GM20000 (cell line): Measurements from ENCODE around the gene HES5.

Experiments used
- DNase-seq: peaks from one replicate; pipeline ENCODE4 v3.0.0; 2012; ENCODE audit warnings: low spot score
- CTCF ChIP-seq: IDR thresholded peaks from 2 replicates; pipeline ENCODE4 v1.5.1; 2012; ENCODE audit warnings: mild to moderate bottlenecking, control low read depth; ENCODE audit errors: extremely low read depth, missing control alignments

The HES5 gene

GRCh38 chr1:2542246-2542915, 12.3 kb upstream of the HES5 start:
- TF ChIP-seq CTCF: no peak

DNA sequence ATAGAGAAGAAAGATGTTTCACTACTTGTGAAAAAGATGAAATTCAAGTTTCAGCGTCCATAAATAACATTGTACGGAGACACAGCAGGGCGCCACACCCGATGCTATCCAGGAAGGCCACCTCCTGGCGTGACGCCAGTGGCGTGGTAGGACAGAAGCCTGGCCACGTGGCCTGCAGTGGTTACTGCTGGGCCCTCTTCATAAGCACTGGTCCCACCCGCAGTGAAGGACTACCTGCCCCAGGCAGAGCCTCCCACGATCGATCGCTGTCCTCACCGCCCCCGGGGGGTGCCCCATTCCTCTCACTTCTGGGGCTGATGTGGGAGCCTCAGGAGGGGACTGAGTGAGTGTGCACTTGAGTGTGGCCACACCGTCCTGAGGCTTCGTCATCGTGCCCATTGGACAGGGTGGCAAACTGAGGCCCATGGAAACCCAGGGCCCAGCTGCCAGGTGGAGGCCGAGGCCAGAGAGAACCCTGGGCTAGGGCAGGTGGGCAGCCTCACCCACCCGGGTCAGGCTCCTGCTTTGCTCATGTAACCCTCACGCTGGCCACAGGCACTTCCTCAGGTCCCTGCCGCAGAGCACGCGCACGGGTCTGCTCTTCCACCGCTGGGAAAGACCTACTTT, 11.7 kb upstream of the HES5 start:
- no peak for DNase-seq
- TF ChIP-seq CTCF: no peak

More at GRCh38 chr1:2542246-2542915, 12.3 kb upstream of the HES5 start:
- DNase-seq: no peak

DNA sequence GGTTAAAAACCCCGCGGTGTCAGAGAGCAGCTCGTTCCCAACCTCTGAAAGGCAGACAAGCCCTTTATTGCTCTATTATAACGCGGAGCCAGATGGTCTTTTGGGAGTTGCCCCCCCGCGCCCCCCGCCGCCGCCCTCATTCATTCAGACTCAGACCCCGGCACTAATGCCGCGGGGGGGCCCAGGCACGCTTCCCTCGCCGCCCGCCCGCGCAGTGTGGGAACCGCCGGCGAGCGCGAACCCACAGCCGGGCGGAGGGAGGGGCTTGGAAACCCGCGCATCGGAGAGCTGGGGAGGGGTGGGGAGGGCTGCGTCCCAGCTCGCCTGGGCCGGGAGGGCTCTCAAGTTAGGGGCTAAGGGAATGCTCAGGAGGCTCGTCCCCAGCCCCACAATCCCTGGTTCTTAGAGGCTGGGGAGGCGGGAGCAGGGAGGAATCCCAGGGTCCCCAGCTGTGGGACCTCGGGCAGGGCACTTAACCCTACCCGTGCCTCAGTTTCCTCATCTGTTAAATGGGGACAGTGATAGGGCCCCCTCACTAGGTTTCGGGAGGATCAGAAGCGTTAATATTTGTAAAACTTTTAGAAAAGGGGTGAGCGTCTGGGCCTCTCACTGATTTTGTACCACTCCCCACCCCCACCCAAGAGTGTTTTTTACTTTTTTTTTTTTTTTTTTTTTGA, 10.9 kb upstream of the HES5 start:
- DNase-seq: no peak
- TF ChIP-seq CTCF: no peak

DNA sequence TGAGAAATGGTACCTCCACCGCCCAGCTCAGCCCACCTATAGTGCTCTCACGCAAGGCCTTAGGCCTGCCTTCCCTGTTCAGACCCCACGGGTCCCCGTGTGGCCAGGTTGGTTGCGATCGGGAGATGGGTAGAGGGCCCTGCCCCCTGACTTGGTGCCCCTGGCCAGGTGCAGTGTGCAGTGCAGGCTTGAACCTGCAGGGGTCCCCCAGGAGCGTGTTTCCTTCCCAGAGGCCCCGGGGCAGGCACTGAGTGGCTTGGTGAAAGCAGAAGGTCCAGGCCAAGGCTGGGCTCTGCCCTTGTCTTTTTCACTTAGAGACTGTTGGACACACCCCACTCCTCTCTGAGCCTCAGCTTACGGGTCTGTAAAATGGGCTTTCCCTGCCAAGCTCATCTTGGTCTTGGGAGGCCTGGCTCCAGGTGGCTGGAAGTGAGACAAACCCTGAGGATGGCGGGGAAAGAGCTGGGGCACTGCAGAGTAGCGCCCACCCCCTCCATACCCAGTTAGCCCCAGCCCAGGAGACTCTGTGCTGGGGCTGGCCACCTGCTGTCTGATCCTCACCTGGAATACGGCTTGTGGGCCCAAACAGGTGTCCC, 9.3 kb upstream of the HES5 start:
- peak; percentile 30 for TF ChIP-seq CTCF
- DNase-seq: no peak

DNA sequence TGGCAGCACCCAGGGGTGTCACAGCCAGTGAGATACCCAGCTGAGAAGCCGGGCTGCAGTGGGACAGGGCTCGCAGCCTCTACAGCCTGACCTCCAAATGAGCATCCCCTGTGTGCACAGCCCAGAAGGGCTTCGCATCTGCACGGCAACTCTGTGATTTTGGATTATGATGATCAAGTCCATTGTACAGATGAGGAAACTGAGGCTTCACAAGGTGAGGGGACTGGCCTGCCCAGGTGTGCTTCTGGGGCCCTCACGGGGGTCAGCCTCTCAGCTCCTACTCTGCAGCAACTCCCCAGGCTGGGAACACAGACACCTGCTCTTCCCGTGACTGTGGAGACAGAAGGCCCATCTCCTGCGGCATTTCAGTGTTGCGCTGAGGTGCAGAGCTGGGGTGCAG, 8.8 kb upstream of the HES5 start:
- no peak for DNase-seq
- TF ChIP-seq CTCF: no peak

DNA sequence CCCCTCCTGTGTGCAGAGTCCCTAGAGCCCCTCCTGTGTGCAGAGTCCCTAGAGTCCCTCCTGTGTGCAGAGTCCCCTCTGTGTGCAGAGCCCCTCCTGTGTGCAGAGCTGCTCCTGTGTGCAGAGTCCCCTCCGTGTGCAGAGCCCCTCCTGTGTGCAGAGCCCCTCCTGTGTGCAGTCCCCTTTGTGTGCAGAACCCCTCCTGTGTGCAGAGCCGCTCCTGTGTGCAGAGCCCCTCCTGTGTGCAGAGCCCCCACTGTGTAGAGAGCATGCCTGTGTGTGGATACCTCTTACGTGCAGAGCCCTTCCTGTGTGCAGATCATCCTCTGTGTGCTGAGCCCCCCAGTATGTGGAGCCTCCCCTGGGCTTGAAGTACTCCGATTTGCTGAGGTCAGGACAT, 8.3 kb upstream of the HES5 start:
- DNase-seq: no peak
- no peak for TF ChIP-seq CTCF

DNA sequence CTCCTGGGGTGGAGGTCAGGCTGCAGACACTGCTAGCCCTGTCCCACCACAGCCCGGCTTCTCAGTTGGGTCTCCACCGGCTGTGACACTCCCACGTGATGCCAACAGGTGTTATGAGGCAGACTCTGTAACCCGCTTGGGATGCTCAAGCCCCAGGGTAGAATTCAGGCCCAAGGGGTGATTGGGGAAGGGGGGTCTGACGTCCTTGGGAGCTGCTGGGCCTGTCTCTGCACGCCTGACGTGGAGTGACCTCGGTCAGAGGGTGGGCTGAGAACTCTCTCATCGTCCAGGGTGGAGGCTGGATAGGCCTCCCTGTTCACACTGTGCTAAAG, 7.7 kb upstream of the HES5 start:
- no peak for DNase-seq
- TF ChIP-seq CTCF: no peak
